Heart left ventricle (tissue), 13 donors: ENCODE results near the gene PTX4.

Experiments used
- POLR2A ChIP-seq, 2 donors: fragments of 450-650 bp; IDR thresholded peaks; one replicate each; pipeline ENCODE4 v1.6.1; 2017; ENCODE audit warnings: antibody characterized with exemption in 2 of 2, mild to moderate bottlenecking in 2 of 2, moderate library complexity in 2 of 2
- TF ChIP-seq, protein P1 (sequence below), 12 donors: fragments of 200-600 bp; sonication (generic) in 4 of 12; IDR thresholded peaks; one replicate each; pipeline versions ENCODE4 v1.5.0 to v1.8.0; 2018 to 2022; ENCODE audit warnings: antibody characterized with exemption in 12 of 12, mild to moderate bottlenecking in 5 of 12
- donor health status: ischemic (EF 13 %, LVEDD 7.1; RV severe dilation, severe dysfunction).
- donor health status: DM: no; HTN: yes; CAD: no.
- donor health status: DM: no; HTN: no; CAD: no.
- donor health status: ischemic (EF 25% LVEDD 6.9; RV normal size, moderate dysfunction).
- donor health status: ischemic (EF 25% LVEDD 5.7; RV mildly dilated, moderate dysfunction).
- donor health status: ischemic (EF 35%, LVEDD 5.7; RV mildly dilated, moderate dysfunction).
- donor health status: nonischemic (EF 11% LVEDD 7.7; RV severe dilation, severe dysfunction).
- donor health status: DM: yes; HTN: yes; CAD: no.
- donor health status: PGD.
- donor health status: ischemic (EF 29% LVEDD 5.4; RV normal size, mild dysfunction).
- donor health status: nonischemic (EF 23%, LVEDD 6.1; RV moderate dilation, normal function).

DNA sequence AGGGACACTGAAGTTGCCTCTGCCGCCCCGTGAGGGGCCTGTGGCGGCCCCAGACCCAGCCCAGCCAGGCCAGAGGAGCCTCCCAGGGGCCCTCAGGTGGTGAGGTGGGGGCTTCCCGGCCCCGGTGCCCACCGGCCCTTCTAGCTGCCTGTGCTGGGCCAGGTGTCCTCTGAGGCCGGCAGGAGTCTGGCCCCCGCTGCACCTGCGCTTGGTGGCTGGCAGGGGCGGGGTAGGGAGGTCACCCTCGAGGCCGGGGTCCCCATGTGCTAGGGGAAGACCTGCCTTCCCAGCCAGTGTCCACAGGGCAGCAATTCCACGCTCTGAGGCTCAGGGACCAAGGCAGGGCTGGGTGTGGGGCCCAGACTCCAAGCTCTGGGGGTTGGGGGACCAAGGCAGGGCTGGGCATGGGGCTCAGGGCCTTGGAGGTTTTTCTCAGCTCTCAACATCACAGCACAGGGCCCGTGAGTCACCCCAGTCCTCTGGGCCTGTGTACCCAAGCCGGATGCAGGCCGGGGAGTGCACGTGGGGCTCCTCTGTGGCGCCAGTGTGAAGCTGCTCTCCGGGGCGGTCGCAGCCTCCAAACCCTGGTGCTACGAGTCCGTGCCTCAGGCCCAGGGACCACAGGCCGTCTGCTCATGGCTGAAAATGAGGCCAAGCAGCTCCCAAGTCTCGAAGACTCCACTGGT, 43.1 kb downstream of the PTX4 start:
- TF ChIP-seq, protein P1, sequence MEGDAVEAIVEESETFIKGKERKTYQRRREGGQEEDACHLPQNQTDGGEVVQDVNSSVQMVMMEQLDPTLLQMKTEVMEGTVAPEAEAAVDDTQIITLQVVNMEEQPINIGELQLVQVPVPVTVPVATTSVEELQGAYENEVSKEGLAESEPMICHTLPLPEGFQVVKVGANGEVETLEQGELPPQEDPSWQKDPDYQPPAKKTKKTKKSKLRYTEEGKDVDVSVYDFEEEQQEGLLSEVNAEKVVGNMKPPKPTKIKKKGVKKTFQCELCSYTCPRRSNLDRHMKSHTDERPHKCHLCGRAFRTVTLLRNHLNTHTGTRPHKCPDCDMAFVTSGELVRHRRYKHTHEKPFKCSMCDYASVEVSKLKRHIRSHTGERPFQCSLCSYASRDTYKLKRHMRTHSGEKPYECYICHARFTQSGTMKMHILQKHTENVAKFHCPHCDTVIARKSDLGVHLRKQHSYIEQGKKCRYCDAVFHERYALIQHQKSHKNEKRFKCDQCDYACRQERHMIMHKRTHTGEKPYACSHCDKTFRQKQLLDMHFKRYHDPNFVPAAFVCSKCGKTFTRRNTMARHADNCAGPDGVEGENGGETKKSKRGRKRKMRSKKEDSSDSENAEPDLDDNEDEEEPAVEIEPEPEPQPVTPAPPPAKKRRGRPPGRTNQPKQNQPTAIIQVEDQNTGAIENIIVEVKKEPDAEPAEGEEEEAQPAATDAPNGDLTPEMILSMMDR (IDR thresholded peaks at IDR 0.05) = no peak
- no peak for TF ChIP-seq POLR2A (IDR thresholded peaks at IDR 0.05)
